HG02981 (cell line): ENCODE data around the gene COX17.
A peak's percentile ranks its signal among the peaks of the same experiment; 100 is the strongest.
"Not testable (repeated sequence)": the region's sequence is repeated elsewhere in the genome, so short reads cannot be mapped to it uniquely, and the experiment has no call there.

Experiments used
- ATAC-seq: cut with Tn5 transposase; IDR thresholded peaks from one replicate; pipeline ENCODE4 v1.9.1; 2021; ENCODE audit warnings: mild to moderate bottlenecking, moderate library complexity; ENCODE audit not compliant: unreplicated experiment

COX17 gene

GRCh38 chr3:119676771-119677640, at the start of gene COX17:
Gene COX17, minus strand, starts transcription at chr3:119677406. Its CDS starts 96 bp downstream, at chr3:119677310.
- ATAC-seq: peak; percentile 89

- ATAC-seq: no peak
These were observed 49.7 kb upstream of the COX17 start for GRCh38 chr3:119726909-119727308.

- no peak for ATAC-seq
These were observed 45.8 kb upstream of the COX17 start for GRCh38 chr3:119723022-119723421.

GRCh38 chr3:119717520-119717919, 40.3 kb upstream of the COX17 start:
- no peak for ATAC-seq

GRCh38 chr3:119716998-119717397, 39.8 kb upstream of the COX17 start:
- ATAC-seq: no peak

GRCh38 chr3:119715105-119715504, 37.9 kb upstream of the COX17 start:
- no peak for ATAC-seq

GRCh38 chr3:119703820-119704531, 26.8 kb upstream of the COX17 start:
- ATAC-seq: no peak

- peak; percentile 93 for ATAC-seq
These were observed 25.6 kb upstream of the COX17 start, which contains the start of gene CFAP91 for GRCh38 chr3:119702530-119703527. Gene CFAP91, plus strand, starts transcription at chr3:119703022. Its CDS starts 77 bp downstream, at chr3:119703099.

GRCh38 chr3:119700920-119701734, 23.9 kb upstream of the COX17 start:
- ATAC-seq: peak; percentile 5

GRCh38 chr3:119700269-119700919, 23.2 kb upstream of the COX17 start:
- ATAC-seq: peak; percentile 25

- peak; percentile 44 for ATAC-seq
These were observed 20.2 kb upstream of the COX17 start for GRCh38 chr3:119697394-119697793.

GRCh38 chr3:119695480-119695879, 18.3 kb upstream of the COX17 start:
- ATAC-seq: no peak

- no peak for ATAC-seq
These were observed 12.9 kb upstream of the COX17 start for GRCh38 chr3:119690043-119690656.

GRCh38 chr3:119683421-119683820, 6.2 kb upstream of the COX17 start:
- no peak for ATAC-seq

- ATAC-seq: no peak
These were observed 4.1 kb upstream of the COX17 start for GRCh38 chr3:119681279-119681678.

- no peak for ATAC-seq
These were observed 2.7 kb upstream of the COX17 start for GRCh38 chr3:119679874-119680273.

- ATAC-seq: not testable (repeated sequence)
These were observed 1.0 kb upstream of the COX17 start for GRCh38 chr3:119678209-119678608.

- no peak for ATAC-seq
These were observed 382 bp upstream of the COX17 start for GRCh38 chr3:119677641-119677934.

- ATAC-seq: no peak
These were observed 1.2 kb downstream of the COX17 start for GRCh38 chr3:119676020-119676419.
